ENCODE data around the gene DRG2. TPM values are rescaled to one million over a fixed set of nuclear protein-coding genes. Genes with fewer than 3 reads are reported as not detected.

The DRG2 gene
- total RNA-seq, 1 experiment from 2014 or later: 42.7 TPM

DNA sequence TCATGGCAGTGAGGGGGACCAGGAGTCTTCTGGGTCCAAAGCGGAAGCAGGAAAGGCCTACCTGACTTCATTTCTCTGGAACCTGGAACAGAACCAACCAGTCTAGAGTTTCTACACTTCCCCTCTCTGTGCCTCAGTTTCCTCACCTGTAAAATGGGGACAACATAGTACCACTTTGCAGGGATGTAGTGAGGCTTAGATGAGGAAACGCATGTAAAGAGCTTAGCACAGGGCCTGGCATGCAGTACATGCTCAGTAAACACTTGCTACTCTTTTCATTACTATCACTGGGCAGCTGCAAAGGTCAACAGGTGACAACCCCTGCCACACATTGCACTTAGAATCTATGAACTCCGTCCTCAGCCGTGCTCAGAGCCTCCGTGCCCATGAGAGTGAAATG is 45.0 kb downstream of the DRG2 start:
- H3K4me3 ChIP-seq (ENCODE audit: low read depth, low read length, poor library complexity, severe bottlenecking): no peak overlapping the region
- DNase-seq (ENCODE audit: low spot score): no peak
- no peaks in the 10 kb centered on the region for H3K4me1 ChIP-seq (ENCODE audit: insufficient read depth, low read length, poor library complexity, severe bottlenecking)
- no TSS peak for BruUV-seq (replicated peaks)
- H3K36me3 ChIP-seq (ENCODE audit: insufficient read depth, low read length, poor library complexity, severe bottlenecking): no peaks in the 10 kb centered on the region
- no peaks in the 10 kb centered on the region for H3K27me3 ChIP-seq (replicated peaks; ENCODE audit: insufficient read depth, low read depth, low read length, poor library complexity)
- no peaks in the 10 kb centered on the region for H3K9me3 ChIP-seq (ENCODE audit: low read depth, low read length, poor library complexity, severe bottlenecking)
- CTCF ChIA-PET: no interaction called here
- POLR2A ChIA-PET (ENCODE audit: low non-redundant PET): no interaction called here
- intact Hi-C loops (cut with micrococcal nuclease; ENCODE audit: unreplicated experiment): no loop called here
- H3K27ac ChIP-seq (ENCODE audit: low read depth, low read length, poor library complexity, severe bottlenecking): no peak overlapping the region
- TF ChIP-seq, protein P1, sequence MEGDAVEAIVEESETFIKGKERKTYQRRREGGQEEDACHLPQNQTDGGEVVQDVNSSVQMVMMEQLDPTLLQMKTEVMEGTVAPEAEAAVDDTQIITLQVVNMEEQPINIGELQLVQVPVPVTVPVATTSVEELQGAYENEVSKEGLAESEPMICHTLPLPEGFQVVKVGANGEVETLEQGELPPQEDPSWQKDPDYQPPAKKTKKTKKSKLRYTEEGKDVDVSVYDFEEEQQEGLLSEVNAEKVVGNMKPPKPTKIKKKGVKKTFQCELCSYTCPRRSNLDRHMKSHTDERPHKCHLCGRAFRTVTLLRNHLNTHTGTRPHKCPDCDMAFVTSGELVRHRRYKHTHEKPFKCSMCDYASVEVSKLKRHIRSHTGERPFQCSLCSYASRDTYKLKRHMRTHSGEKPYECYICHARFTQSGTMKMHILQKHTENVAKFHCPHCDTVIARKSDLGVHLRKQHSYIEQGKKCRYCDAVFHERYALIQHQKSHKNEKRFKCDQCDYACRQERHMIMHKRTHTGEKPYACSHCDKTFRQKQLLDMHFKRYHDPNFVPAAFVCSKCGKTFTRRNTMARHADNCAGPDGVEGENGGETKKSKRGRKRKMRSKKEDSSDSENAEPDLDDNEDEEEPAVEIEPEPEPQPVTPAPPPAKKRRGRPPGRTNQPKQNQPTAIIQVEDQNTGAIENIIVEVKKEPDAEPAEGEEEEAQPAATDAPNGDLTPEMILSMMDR (conservative IDR thresholded peaks at IDR 0.05; ENCODE audit: low read depth, low read length): no peak
- TF ChIP-seq EZH2 (IDR thresholded peaks at IDR 0.05; ENCODE audit: borderline replicate concordance, low read depth, low read length, poor library complexity, severe bottlenecking): no peak

DNA sequence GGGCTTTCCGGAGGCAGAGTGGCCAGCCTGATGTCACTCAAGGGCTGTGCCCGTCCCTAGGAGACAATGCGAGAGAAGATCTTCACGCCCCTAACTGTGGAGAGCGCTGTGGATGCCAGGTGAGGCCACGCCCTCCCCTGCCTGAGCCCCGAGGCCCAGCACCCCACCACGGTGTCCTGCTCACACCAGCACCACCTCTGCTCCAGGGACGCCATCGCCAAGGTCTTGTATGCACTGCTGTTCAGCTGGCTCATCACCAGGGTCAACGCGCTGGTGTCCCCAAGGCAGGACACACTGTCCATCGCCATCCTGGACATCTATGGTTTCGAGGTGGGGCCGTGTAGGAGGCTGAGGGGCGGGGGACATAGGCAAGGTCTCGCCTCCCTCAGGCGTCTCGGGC is 48.6 kb downstream of the DRG2 start:
- ChIA-PET POLR2A (ENCODE audit: low non-redundant PET) (no interaction called here), CTCF (no interaction called here)
- DNase-seq (ENCODE audit: low spot score): no peak
- intact Hi-C loops (cut with micrococcal nuclease; ENCODE audit: unreplicated experiment): no loop called here
- H3K9me3 ChIP-seq (ENCODE audit: low read depth, low read length, poor library complexity, severe bottlenecking): no peaks in the 10 kb centered on the region
- no peaks in the 10 kb centered on the region for H3K4me1 ChIP-seq (ENCODE audit: insufficient read depth, low read length, poor library complexity, severe bottlenecking)
- no peak overlapping the region for H3K27ac ChIP-seq (ENCODE audit: low read depth, low read length, poor library complexity, severe bottlenecking)
- no peaks in the 10 kb centered on the region for H3K36me3 ChIP-seq (ENCODE audit: insufficient read depth, low read length, poor library complexity, severe bottlenecking)
- no TSS peak for BruUV-seq (replicated peaks)
- H3K4me3 ChIP-seq (ENCODE audit: low read depth, low read length, poor library complexity, severe bottlenecking): no peak overlapping the region
- H3K27me3 ChIP-seq (replicated peaks; ENCODE audit: insufficient read depth, low read depth, low read length, poor library complexity): no peaks in the 10 kb centered on the region
- TF ChIP-seq EZH2 (IDR thresholded peaks at IDR 0.05; ENCODE audit: borderline replicate concordance, low read depth, low read length, poor library complexity, severe bottlenecking): no peak
- TF ChIP-seq, protein P1 (conservative IDR thresholded peaks at IDR 0.05; ENCODE audit: low read depth, low read length): no peak

DNA sequence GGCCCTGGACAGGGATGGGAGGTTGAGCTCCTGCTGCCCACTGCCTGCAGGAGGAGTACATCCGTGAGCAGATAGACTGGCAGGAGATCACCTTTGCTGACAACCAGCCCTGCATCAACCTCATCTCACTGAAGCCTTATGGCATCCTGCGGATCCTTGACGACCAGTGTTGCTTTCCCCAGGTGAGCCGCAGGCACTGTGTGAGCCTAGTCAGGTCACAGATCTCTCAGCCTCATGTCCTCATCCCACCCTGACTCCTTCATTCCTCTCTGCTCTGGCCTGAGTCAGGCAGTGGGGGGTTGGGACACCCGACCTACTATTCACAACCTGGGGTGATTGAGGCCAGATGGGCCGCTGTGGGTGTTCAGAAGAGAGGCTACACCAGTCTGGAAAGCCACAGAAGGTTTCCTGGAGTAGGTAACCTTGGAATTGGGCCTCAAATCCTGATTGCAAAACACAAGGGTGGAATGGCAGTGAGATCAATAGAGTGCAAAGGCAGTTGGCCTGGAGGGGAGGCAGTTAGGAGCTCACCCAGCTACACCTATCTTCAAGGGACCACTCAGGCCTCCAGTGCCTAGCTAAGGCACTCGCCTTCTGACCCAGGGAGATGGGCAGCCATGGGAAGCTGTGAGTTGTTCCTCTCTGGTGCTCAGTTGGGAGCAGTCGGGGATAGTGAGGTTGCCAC is 50.5 kb downstream of the DRG2 start:
- Histone ChIP-seq H3K27ac (ENCODE audit: low read depth, low read length, poor library complexity, severe bottlenecking) (no peak overlapping the region), H3K4me1 (ENCODE audit: insufficient read depth, low read length, poor library complexity, severe bottlenecking) (no peaks in the 10 kb centered on the region), H3K27me3 (replicated peaks; ENCODE audit: insufficient read depth, low read depth, low read length, poor library complexity) (no peaks in the 10 kb centered on the region), H3K4me3 (ENCODE audit: low read depth, low read length, poor library complexity, severe bottlenecking) (no peak overlapping the region), H3K9me3 (ENCODE audit: low read depth, low read length, poor library complexity, severe bottlenecking) (no peaks in the 10 kb centered on the region), H3K36me3 (ENCODE audit: insufficient read depth, low read length, poor library complexity, severe bottlenecking) (no peaks in the 10 kb centered on the region)
- no TSS peak for BruUV-seq (replicated peaks)
- ChIA-PET CTCF (no interaction called here), POLR2A (ENCODE audit: low non-redundant PET) (no interaction called here)
- TF ChIP-seq EZH2 (IDR thresholded peaks at IDR 0.05; ENCODE audit: borderline replicate concordance, low read depth, low read length, poor library complexity, severe bottlenecking): no peak
- TF ChIP-seq, protein P1 (conservative IDR thresholded peaks at IDR 0.05; ENCODE audit: low read depth, low read length): no peak
- no peak for DNase-seq (ENCODE audit: low spot score)
- intact Hi-C loops (cut with micrococcal nuclease; ENCODE audit: unreplicated experiment): no loop called here

All from A673 (cell line).